SKM-1 treated with dmso at 0.1 percent for 144 hours (cell line): ENCODE results near the gene TACR3.
"Not testable (repeated sequence)": the region's sequence is repeated elsewhere in the genome, so short reads cannot be mapped to it uniquely, and the experiment has no call there.

Source experiments
- DNase-seq: peaks from one replicate; lab custom pipeline; 2025; ENCODE audit not compliant: unreplicated experiment; lab: John Stamatoyannopoulos, UW

The TACR3 gene

GRCh38 chr4:103719830-103720207 is at the start of gene TACR3:
TACR3 (minus strand) TSS chr4:103719985; CDS start chr4:103719675, 310 bp downstream.
- DNase-seq = no peak

GRCh38 chr4:103757631-103758030 is 37.8 kb upstream of the TACR3 start:
- no peak for DNase-seq

GRCh38 chr4:103756741-103757140 is 37.0 kb upstream of the TACR3 start:
- DNase-seq = no peak

GRCh38 chr4:103754844-103755243 is 35.1 kb upstream of the TACR3 start:
- no peak for DNase-seq

GRCh38 chr4:103753868-103754653 is 34.3 kb upstream of the TACR3 start:
- DNase-seq = no peak

- DNase-seq = not testable (repeated sequence)
Measured at GRCh38 chr4:103723150-103723549, 3.4 kb upstream of the TACR3 start.

GRCh38 chr4:103721251-103721650 is 1.5 kb upstream of the TACR3 start:
- DNase-seq = no peak

- DNase-seq = no peak
Measured at GRCh38 chr4:103720661-103721060, 876 bp upstream of the TACR3 start.

GRCh38 chr4:103719105-103719829 is 518 bp downstream of the TACR3 start:
- no peak for DNase-seq

GRCh38 chr4:103692615-103693014 is 27.2 kb downstream of the TACR3 start:
- no peak for DNase-seq

GRCh38 chr4:103673983-103674382 is 45.8 kb downstream of the TACR3 start:
- DNase-seq = no peak

GRCh38 chr4:103666764-103667163 is 53.0 kb downstream of the TACR3 start:
- DNase-seq = not testable (repeated sequence)

GRCh38 chr4:103664436-103665075 is 55.2 kb downstream of the TACR3 start:
- DNase-seq = no peak

- no peak for DNase-seq
Measured at GRCh38 chr4:103648541-103648940, 71.2 kb downstream of the TACR3 start.

- no peak for DNase-seq
Measured at GRCh38 chr4:103645991-103646390, 73.8 kb downstream of the TACR3 start.

GRCh38 chr4:103634236-103634635 is 85.5 kb downstream of the TACR3 start:
- no peak for DNase-seq

GRCh38 chr4:103626296-103626695 is 93.5 kb downstream of the TACR3 start:
- no peak for DNase-seq

GRCh38 chr4:103591841-103592240 is 127.9 kb downstream of the TACR3 start:
- DNase-seq = no peak

GRCh38 chr4:103567591-103567990 is 152.2 kb downstream of the TACR3 start:
- no peak for DNase-seq

GRCh38 chr4:103559178-103559577 is 160.6 kb downstream of the TACR3 start:
- not testable (repeated sequence) for DNase-seq
